Endothelial cell of umbilical vein (primary cell): ENCODE results near the gene ERFL. TPM values are rescaled to one million over a fixed set of nuclear protein-coding genes. Genes with fewer than 3 reads are reported as not detected.

Experiments used
- BruUV-seq: library from RNA; stranded (reverse); fragments of 400-500 nt; replicated peaks from 2 replicates; lab custom pipeline; 2021; lab: Mats Ljungman, UMichigan
- CTCF ChIA-PET: fragments of 300-600, 350-600 bp; sonication (Branson Sonifier 250); formaldehyde crosslinking; loops from one replicate; lab custom pipeline; 2021; ENCODE audit warnings: antibody characterized with exemption, inconsistent platforms; lab: Charles Lee
- POLR2A ChIA-PET: fragments of 300-600, 350-600 bp; sonication (Branson Sonifier 250); formaldehyde crosslinking; loops from one replicate; lab custom pipeline; 2021; ENCODE audit warnings: antibody characterized with exemption, inconsistent platforms; lab: Charles Lee
- DNase-seq: peaks from one replicate; pipeline ENCODE4 v3.0.0-alpha.2; 2011; ENCODE audit warnings: low read depth, low spot score
- FAIRE-seq: peaks from 2 replicates; lab custom pipeline; 2011; peaks lifted over from hg19 to GRCh38; lab: Jason Lieb, UNC
- H2AFZ ChIP-seq: 2 replicates; pipeline ENCODE4 v1.6.0; 2012; ENCODE audit warnings: low read depth, low read length, control low read depth, inconsistent platforms
- H3K27ac ChIP-seq: 2 replicates; pipeline ENCODE4 v1.5.1; 2011; ENCODE audit warnings: low read depth, mild to moderate bottlenecking, control low read depth, low read length, moderate library complexity; ENCODE audit not compliant: insufficient read depth
- H3K27me3 ChIP-seq, 2 experiments: 2 replicates each; pipeline versions ENCODE4 v1.6.0 to v1.6.1; 2011; ENCODE audit warnings: low read length in 2 of 2, mixed read lengths in 1 of 2; ENCODE audit not compliant: control insufficient read depth in 2 of 2, insufficient read depth in 2 of 2
- H3K36me3 ChIP-seq, 2 experiments: 2 replicates in 1 of 2; 3 replicates in 1 of 2; pipeline ENCODE4 v1.5.1; 2011; ENCODE audit warnings: low read length in 2 of 2, mild to moderate bottlenecking in 1 of 2, moderate library complexity in 1 of 2; ENCODE audit not compliant: control insufficient read depth in 2 of 2, insufficient read depth in 2 of 2; ENCODE audit errors: extremely low read depth in 1 of 2
- H3K4me1 ChIP-seq: 3 replicates; pipeline ENCODE4 v1.5.1; 2011; ENCODE audit warnings: mild to moderate bottlenecking, low read length; ENCODE audit not compliant: control insufficient read depth, insufficient read depth; ENCODE audit errors: extremely low read depth
- H3K4me2 ChIP-seq: 2 replicates; pipeline ENCODE4 v1.6.1; 2011; ENCODE audit warnings: low read length, control low read depth, mixed read lengths; ENCODE audit not compliant: insufficient read depth
- H3K4me3 ChIP-seq, 3 experiments: fragments of 200-600 bp in 1 of 3; sonication (generic), shearing (Covaris generic) in 1 of 3; replicated peaks in 1 of 3; 2 replicates each; pipeline ENCODE4 v1.5.1; 2011 to 2016; ENCODE audit warnings: control low read depth in 3 of 3, low read length in 3 of 3, mild to moderate bottlenecking in 2 of 3, inconsistent platforms in 1 of 3, low read depth in 1 of 3, moderate library complexity in 1 of 3; ENCODE audit not compliant: insufficient read depth in 1 of 3
- H3K79me2 ChIP-seq: 2 replicates; pipeline ENCODE4 v1.6.0; 2012; ENCODE audit warnings: low read length, inconsistent platforms; ENCODE audit not compliant: control insufficient read depth, insufficient read depth
- H3K9ac ChIP-seq: replicated peaks from 2 replicates; pipeline ENCODE3; 2011; ENCODE audit warnings: low read length, control low read depth; ENCODE audit not compliant: insufficient read depth; ENCODE audit errors: extremely low read depth
- H3K9me1 ChIP-seq: replicated peaks from 3 replicates; pipeline ENCODE4 v1.6.0; 2011; ENCODE audit warnings: mild to moderate bottlenecking, low read length; ENCODE audit not compliant: control insufficient read depth, insufficient read depth; ENCODE audit errors: extremely low read depth
- H3K9me3 ChIP-seq: replicated peaks from 2 replicates; pipeline ENCODE4 v1.5.1; 2012; ENCODE audit warnings: low read length, inconsistent platforms; ENCODE audit not compliant: control insufficient read depth, insufficient read depth
- H4K20me1 ChIP-seq: replicated peaks from 2 replicates; pipeline ENCODE3; 2011; ENCODE audit warnings: mild to moderate bottlenecking, low read length; ENCODE audit not compliant: control insufficient read depth, insufficient read depth; ENCODE audit errors: extremely low read depth
- EZH2 ChIP-seq: IDR thresholded peaks from 2 replicates; pipeline ENCODE4 v1.6.1; 2012; ENCODE audit warnings: borderline replicate concordance, low read depth, mild to moderate bottlenecking, moderate library complexity, low read length, inconsistent platforms; ENCODE audit not compliant: severe bottlenecking
- FOS ChIP-seq: IDR thresholded peaks from 2 replicates; pipeline ENCODE4 v1.6.1; 2011; ENCODE audit warnings: mild to moderate bottlenecking, low read length, moderate library complexity, borderline replicate concordance; ENCODE audit not compliant: insufficient read depth
- GATA2 ChIP-seq: IDR thresholded peaks from 2 replicates; pipeline ENCODE4 v1.7.0; 2011; ENCODE audit warnings: low read depth, mild to moderate bottlenecking, moderate library complexity, mixed read lengths, low read length; ENCODE audit not compliant: insufficient read length, insufficient read depth
- JUN ChIP-seq: IDR thresholded peaks from 2 replicates; pipeline ENCODE4 v1.6.1; 2011; ENCODE audit warnings: borderline replicate concordance, low read depth; ENCODE audit not compliant: insufficient read length, insufficient read depth
- MYC ChIP-seq: IDR thresholded peaks from one replicate; pipeline ENCODE4 v1.6.1; 2011; ENCODE audit warnings: mild to moderate bottlenecking, low read depth, low read length
- POLR2A ChIP-seq: IDR thresholded peaks from 2 replicates; pipeline ENCODE4 v1.6.1; 2012; ENCODE audit warnings: low read depth, mild to moderate bottlenecking, control low read depth, low read length
- POLR2AphosphoS5 ChIP-seq: IDR thresholded peaks from 2 replicates; pipeline ENCODE4 v1.6.1; 2012; ENCODE audit warnings: low read depth, mild to moderate bottlenecking, control low read depth, low read length, moderate library complexity; ENCODE audit not compliant: insufficient read depth
- dilution Hi-C: fragments of 300-500 bp; cut with MboI; formaldehyde crosslinking; loops from one replicate; pipeline ENCODE4 v1.15.0; 2019; ENCODE audit warnings: low sequenced_read_pairs; ENCODE audit not compliant: extremely low pct_ligation_motif_present
- intact Hi-C: fragments of 100-400 bp; cut with micrococcal nuclease; formaldehyde crosslinking; loops from one replicate; pipeline ENCODE4 v1.10.0; 2022
- polyA plus RNA-seq, 4 experiments: library from polyadenylated mRNA; depleted of rRNA in 3 of 4; stranded (reverse) in 3 of 4; unstranded in 1 of 4; fragments of >200 nt; gene quantifications; 2 replicates each; pipeline versions ENCODE4 v1.2.1 to v1.2.3, GENCODE V29; 2011 to 2012; ENCODE audit warnings: missing spikeins in 1 of 4
- total RNA-seq: library from RNA; stranded (reverse); gene quantifications from 2 replicates; pipeline ENCODE4 v1.2.3, GENCODE V29; 2021
- TF ChIP-seq, protein P1 (sequence below), 2 donors: IDR thresholded peaks; 1 replicate in 1 of 2; 2 replicates in 1 of 2; pipeline ENCODE4 v1.5.1; 2011; ENCODE audit warnings: low read length in 2 of 2, mild to moderate bottlenecking in 2 of 2, moderate library complexity in 2 of 2, control low read depth in 1 of 2, inconsistent platforms in 1 of 2, low read depth in 1 of 2; ENCODE audit not compliant: insufficient read depth in 1 of 2; ENCODE audit errors: extremely low read depth in 1 of 2
- TF ChIP-seq, protein P2 (sequence below): IDR thresholded peaks from 2 replicates; pipeline ENCODE4 v1.6.1; 2011; ENCODE audit not compliant: insufficient read depth, insufficient read length

ERFL gene
- total and polyA plus RNA-seq, 2 donors (not counting 3 experiments of a cell fraction or from before 2014, with no cell fraction given), result not detected

DNA sequence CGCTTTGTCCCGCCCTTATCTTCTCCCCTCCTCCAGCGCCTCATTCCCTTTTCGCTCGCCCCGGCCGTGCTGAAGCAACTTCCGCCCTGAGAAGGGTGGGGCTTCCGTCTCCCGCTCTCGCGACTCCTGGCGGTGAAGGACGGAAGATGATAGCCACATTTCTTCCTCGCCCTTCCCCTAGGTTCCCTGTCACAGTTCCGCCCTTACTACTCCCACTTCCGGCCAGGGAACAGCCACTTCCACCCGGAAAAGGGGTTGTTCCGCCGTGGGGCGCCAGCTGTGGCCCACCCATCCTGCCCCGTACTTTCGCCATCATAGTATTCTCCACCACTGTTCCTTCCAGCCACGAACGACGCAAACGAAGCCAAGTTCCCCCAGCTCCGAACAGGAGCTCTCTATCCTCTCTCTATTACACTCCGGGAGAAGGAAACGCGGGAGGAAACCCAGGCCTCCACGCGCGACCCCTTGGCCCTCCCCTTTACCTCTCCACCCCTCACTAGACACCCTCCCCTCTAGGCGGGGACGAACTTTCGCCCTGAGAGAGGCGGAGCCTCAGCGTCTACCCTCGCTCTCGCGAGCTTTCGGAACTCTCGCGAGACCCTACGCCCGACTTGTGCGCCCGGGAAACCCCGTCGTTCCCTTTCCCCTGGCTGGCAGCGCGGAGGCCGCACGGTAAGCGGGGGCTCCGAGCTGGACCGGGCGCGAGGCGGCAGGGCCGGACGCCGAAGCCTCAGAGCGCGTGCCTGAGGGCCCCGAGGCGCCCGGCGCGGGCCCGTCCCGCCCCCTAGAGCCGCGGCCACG lies 68.4 kb downstream of the ERFL start, which contains the start of gene RPS19:
TSS of gene RPS19 (plus strand) at position 638 of the 801 bp plus-strand sequence. CDS start 520 bp downstream, outside the sequence.
- CTCF ChIA-PET, result interaction anchor here (0.7 to 4.0 kb wide), 8 partner anchors 8 to 175 kb away, joined by 3 to 18 read pairs (median 4); partner anchors contain the start of gene RABAC1
- DNase-seq (peak; percentile 99), FAIRE-seq (peak; percentile 98)
- Histone ChIP-seq H4K20me1 (no peaks in the 10 kb centered on the region), H3K9me1 (no peaks in the 10 kb centered on the region), H3K9ac (peak within 1 kb of the TSS; percentile 98), H2AFZ (peak within 1 kb of the TSS; percentile 45), H3K4me3 (peak within 1 kb of the TSS; percentile 78 to 86 (median 85)), H3K9me3 (no peaks in the 10 kb centered on the region), H3K27me3 (no peaks in the 10 kb centered on the region), H3K36me3 (peaks cover 23 to 33% of the 10 kb centered on the region in 2 experiments), H3K4me2 (peak within 1 kb of the TSS; percentile 88), H3K4me1 (peaks cover 39% of the 10 kb centered on the region), H3K27ac (peak within 1 kb of the TSS; percentile 93), H3K79me2 (peaks cover 46% of the 10 kb centered on the region)
- dilution Hi-C loops, result no loop called here
- POLR2A ChIA-PET, result interaction anchor here (0.6 to 1.6 kb wide), 8 partner anchors 9 to 216 kb away, joined by 3 to 7 read pairs (median 4); partner anchors contain the start of genes RABAC1 and ZNF574
- intact Hi-C loops, result loop anchor here (1.0 kb wide), 2 partner anchors 24 to 98 kb away; no protein-coding TSS in a partner anchor
- BruUV-seq, result no TSS peak
- TF ChIP-seq, protein P1, sequence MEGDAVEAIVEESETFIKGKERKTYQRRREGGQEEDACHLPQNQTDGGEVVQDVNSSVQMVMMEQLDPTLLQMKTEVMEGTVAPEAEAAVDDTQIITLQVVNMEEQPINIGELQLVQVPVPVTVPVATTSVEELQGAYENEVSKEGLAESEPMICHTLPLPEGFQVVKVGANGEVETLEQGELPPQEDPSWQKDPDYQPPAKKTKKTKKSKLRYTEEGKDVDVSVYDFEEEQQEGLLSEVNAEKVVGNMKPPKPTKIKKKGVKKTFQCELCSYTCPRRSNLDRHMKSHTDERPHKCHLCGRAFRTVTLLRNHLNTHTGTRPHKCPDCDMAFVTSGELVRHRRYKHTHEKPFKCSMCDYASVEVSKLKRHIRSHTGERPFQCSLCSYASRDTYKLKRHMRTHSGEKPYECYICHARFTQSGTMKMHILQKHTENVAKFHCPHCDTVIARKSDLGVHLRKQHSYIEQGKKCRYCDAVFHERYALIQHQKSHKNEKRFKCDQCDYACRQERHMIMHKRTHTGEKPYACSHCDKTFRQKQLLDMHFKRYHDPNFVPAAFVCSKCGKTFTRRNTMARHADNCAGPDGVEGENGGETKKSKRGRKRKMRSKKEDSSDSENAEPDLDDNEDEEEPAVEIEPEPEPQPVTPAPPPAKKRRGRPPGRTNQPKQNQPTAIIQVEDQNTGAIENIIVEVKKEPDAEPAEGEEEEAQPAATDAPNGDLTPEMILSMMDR (IDR thresholded peaks at IDR 0.05; ENCODE audit: extremely low read depth in 1 of 2, insufficient read depth in 1 of 2, low read depth in 1 of 2, low read length in 2 of 2), result peak; percentile 43 to 65
- peak; percentile 97 for TF ChIP-seq POLR2AphosphoS5
- TF ChIP-seq EZH2, result no peak
- TF ChIP-seq, protein P2, sequence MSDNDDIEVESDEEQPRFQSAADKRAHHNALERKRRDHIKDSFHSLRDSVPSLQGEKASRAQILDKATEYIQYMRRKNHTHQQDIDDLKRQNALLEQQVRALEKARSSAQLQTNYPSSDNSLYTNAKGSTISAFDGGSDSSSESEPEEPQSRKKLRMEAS, result peak; percentile 50
- TF ChIP-seq JUN, result no peak
- TF ChIP-seq POLR2A, result peak; percentile 86
- no peak for TF ChIP-seq GATA2
- TF ChIP-seq FOS, result no peak
- TF ChIP-seq MYC, result no peak
